Hepatic stellate cell (primary cell): ENCODE results near the gene SERPINA12.
"Not testable (repeated sequence)": the region's sequence is repeated elsewhere in the genome, so short reads cannot be mapped to it uniquely, and the experiment has no call there.

Experiments
- DNase-seq: peaks from one replicate; pipeline ENCODE4 v3.0.0; 2011; ENCODE audit warnings: low spot score

Gene SERPINA12

DNA sequence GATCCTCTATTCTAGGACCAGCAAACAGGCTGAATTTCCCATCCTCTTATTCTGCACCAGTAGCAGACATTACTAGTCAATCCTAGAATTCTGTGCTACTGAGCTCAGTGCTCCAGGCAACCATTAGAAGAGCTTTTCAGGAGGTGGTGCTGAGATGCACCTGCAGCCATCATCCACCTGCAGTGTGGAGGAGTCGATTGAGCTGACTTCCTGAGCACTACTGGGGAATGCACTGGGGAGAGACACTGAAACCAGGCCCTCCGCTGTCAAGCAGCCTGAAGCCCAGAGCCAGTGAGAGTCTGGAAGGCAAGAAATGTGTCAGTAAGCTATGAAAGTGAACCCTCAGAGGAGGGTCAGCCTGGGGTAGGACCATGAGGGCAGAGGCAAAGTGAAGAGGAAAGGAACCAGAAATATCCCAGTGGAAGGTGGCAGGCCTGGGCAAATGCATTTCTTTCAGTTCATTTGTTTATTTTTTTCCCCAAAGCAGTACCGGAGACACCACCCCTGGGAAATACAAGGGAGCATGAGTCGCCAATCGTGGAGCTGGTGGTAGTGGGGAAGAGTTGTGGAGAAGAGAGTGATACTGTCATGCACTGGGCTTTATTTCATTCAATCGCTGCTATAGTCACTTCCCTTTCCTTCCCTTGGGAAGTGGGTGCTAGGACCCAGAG lies 28.9 kb upstream of the SERPINA12 start:
- no peak for DNase-seq

DNA sequence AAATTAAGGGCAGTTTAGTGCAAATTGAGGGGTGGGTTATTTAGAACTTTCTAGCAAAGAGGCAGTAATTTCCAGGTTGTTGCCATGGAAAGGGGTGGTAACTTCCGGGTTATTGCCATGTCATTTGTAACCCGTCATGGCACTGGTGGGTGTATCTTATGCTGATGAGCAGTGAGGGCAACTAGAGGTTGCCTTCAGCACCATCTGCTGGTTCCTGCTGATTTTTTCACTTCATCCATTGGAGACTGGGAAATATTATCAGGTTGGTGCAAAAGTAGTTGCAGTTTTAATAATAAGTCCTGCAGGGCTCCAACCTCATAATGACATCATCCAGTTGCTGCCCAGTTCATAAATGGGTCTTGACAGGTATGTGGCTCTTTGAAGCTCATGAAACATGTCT lies 27.6 kb upstream of the SERPINA12 start:
- no peak for DNase-seq

DNA sequence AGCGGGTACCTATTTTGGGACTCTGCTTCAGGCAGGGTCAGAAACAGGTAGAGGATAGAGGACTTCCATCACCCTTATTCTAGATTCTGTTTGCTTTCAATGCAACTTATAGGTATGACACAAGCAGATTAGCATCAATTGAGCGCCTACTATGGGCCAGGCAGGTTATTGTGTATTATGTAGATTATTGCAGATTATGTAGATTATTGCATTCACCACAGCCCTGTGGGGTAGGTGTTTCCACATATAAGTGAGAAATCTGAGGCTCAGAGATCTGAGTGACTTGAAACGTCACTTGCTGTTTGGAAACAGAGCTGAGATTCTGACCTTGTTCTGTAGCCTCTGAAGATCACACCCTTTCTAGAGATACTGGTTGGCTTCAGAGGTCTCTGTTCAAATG lies 26.2 kb upstream of the SERPINA12 start:
- DNase-seq, result no peak

DNA sequence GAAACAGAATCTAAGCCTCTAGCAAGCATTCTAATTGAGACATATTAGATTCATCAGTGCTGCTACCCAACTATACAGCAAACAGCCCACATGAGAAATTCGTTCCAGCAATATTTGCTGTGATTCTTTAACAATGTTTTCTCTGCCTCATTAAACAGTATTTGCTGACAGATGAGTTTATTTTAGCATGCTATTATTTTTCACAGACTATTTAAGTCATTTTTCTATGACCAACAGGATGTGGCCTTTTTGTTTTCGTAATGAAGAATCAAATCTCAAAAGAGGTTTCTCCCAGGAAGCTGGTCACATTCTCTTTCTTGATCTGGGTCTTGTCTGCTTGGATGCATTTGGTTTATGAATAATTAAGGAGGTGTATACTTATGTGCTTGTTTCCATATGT lies 23.2 kb upstream of the SERPINA12 start:
- DNase-seq, result no peak

DNA sequence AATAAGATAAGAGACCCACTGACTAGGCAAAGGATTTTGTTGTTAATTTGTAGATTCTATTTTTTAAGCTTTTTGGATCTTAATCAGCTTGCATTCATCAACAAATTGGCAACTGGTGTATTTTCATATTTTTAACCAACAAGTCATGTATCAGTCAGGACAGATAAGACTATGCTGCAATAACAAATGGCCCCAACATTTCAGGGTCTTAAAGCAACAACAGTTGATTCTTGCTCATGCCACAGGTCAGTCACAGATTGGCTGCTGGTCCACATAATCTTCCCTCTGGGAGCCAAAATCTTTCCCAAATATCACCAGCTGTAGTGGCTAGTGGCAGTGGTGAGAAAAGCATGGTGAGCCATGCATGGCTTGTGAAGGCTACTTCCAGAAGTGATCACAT lies 21.9 kb upstream of the SERPINA12 start:
- no peak for DNase-seq

DNA sequence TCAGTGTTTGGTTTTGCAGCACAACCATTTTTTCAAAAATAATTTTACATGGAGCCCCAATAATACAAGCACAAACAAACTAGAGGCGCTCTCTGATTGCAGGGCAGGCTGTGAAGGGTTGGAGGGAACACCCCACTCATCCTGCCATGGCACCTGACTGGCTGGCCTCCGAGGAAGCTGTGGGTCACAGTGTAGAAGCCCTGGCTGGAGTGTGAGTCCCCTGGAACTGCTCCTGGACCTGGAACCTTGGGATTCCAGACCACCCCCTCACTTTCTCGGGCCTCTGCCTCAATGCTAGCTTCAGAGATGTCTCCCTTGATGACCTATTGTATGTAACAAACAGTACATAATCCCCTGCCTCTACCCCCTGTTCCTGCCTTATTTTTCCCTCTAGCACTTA lies 14.8 kb upstream of the SERPINA12 start:
- no peak for DNase-seq

DNA sequence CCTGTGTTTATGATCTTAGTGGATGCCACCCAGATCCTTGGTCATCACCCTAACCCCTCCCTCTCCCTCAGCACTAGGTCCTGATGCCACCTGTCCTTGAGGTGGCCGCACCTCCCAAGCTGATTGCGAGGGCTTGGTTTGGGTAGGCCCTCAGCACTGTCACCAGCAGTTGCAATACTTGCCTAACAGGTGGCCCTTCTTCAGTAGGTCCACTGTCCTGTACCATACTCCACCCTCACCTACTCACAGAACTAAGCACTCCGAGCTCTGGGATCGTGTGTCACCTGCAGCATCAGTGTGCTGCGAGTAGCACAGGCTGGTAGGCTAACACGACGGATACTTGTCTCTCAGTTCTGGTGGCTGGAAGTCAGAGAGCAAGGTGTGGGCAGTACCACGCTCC lies 14.0 kb upstream of the SERPINA12 start:
- no peak for DNase-seq

DNA sequence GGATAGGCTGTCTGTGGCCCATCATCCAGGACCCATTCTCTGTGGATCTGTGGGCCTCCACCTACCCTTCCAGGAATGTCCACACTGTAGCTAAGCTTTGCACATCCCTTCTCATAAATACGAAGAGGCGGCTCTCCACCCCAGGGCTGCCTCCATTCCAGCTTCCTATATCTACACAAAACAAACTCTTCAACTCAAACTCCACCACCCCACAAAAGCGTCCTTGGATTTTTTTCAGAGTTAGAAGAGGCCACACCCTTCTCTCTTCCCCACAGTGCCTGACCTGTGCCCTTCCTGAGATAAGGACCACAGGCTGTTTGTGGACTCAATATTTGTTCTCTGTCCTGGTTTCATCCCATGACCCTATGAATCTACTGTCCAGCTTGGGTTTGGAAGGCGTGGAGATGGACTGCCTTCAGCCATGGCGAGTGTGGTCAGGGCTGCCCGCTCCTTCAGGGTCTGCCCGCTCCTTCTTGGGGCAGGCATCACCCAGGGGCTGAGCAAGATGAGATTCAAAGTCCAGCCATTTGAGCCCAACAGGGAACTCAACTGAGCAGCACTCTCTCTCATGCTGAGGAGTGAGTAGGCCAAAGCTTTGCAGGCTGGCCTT lies 13.0 kb upstream of the SERPINA12 start:
- DNase-seq, result no peak

DNA sequence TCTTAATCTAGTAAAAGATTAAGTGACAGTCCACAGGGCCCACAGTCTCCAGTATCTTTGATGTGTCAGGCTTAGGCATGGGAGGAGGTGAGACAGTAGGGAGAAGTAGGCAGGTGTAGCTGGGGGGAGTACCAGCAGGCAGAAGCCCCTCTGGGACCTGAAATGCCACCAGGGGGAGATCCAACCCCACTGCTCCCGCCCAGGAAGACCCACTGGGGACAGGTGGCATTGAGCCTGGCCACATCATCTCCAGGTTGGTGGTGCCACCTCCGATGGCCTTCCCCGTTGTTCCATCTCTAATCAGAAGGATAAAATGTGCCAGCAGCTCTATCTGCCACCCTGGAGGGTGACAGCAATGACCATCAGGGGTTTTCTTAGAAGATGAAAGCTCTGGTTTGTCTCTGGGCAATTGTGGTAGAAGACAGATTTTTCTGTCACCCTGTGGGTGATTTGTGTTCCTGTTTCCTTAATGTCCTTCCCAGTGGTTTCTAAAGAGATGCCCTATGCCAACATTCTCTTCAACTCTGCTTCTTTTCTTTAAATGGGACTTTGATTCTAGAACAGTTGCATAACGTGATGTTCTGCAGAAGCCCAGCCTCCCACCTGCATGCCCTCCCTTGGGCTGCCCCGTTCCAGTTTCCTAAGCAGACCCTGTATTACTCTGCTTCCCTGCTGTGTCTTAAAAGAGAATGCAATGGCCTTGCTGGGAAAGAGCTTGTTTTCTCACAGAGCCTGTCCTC lies 12.3 kb upstream of the SERPINA12 start:
- DNase-seq, result no peak

DNA sequence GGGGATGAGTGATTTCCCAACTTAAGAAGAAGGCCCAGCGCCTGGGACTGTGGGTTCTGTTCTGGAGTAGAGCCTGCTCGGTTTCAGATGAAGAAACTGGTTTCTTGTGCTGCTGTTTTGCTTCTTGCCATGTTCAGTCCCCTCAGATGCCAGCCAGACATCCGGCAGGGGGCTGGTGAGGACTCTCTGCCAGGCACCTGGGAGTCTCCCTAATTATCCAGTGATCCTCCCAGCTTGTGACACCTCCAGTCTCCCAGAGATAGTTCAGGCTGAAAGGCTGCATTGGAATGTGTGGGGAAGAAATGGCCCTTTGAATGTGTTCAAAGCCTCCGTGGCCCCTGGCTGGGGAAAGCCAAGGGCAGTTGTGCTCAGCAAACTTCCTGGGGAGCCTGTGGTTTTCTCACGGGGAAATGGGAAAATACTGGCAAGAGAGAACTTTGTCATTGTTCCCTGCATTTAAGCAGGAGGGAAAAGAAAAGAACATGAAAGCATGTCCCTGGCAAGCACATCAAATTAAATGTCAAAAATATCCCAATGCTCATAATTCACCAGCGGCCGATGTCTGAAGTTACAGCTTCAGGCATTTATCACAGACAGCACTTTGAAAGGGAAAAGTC lies 8.5 kb upstream of the SERPINA12 start:
- DNase-seq, result no peak

DNA sequence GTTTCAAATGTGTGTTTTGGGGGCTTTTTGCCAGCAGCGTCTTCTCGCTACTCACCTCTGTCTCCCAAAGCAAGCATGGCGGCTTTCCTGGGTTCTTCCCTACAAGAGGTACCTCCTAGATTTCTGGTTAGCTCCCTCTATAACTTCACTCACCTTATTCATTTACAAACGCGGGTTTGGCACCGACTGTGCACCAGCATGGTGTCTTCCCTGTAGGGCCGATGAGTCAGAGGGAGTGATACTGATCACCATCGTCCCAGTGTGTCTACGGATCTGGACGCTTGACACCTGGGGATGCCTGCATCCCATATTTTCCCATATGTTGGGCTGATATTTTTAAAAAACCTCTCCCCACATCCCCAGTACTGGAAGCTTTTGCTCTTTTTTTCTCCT lies 8.0 kb upstream of the SERPINA12 start:
- DNase-seq, result no peak

DNA sequence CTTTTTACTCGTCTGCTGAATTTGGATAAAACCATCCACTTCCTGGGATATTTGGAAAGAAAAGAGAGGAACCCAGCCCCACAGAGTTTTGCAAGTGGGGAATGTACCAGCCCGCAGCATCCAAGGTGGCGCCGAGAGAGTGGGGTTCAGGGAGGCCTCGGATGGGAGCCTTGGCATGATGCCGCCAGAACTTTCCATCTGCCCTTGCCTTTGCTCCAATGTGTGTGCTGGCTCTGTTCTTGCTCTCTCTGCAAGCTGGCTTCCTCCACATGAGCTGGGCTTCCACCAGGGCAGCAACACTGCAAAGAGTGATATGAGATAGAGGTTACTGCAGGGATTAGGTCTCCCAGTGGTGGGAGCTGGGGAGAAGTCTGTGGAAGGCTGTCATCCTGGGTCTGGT lies 6.6 kb upstream of the SERPINA12 start:
- no peak for DNase-seq

DNA sequence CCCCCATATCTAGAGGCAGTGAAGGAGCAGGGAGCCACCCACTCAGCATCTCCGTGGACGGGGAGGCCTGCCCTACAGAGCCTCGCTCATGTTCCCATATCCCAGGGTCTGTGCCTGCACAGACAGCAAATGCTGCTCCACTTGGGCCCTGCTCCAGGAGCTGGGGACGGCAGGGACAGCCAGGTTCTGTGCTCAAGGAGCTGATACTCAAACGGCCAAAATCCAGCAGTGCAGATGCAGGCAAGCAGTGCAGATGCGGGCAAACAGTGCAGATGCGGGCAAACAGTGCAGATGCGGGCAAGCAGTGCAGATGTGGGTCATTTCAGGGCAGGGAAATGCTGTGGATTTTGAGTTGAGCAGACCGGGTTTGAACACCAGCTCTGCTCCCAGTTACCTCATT lies 6.2 kb upstream of the SERPINA12 start:
- DNase-seq, result no peak

DNA sequence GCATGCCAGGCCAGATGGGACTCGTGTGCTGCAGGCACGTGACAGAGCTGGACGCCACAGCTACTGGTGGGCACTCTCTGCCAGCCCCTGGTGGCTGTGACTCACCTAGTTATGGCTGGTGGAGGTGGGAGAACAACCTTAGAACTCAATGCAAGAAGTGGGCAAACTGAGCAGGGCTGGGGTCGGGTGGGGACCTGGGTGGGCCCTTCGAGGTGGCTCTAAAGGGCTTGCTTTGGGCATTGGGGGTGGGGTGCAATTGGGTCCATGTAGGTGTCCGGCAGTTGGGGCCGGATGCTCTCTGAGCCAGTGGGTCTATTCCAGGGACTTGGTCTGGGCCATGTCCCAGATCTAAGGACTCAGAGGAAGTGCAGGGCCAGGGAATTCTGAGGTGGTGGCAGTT lies 5.1 kb upstream of the SERPINA12 start:
- no peak for DNase-seq

DNA sequence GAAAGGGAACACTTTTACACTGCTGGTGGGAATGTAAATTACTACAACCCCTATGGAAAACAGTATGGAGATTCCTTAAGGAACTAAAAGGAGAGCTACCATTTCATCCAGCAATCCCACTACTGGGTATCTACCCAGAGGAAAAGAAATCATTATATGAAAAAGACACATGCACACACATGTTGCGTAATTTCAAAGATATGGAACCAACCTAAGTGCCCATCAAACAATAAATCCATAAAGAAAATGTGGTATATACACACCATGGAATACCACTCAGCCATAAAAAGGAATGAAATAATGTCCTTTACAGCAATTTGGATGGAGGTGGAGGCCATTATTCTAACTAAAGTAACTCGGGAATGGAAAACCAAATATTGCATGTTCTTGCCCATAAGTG lies 1.2 kb upstream of the SERPINA12 start:
- DNase-seq, result not testable (repeated sequence)

DNA sequence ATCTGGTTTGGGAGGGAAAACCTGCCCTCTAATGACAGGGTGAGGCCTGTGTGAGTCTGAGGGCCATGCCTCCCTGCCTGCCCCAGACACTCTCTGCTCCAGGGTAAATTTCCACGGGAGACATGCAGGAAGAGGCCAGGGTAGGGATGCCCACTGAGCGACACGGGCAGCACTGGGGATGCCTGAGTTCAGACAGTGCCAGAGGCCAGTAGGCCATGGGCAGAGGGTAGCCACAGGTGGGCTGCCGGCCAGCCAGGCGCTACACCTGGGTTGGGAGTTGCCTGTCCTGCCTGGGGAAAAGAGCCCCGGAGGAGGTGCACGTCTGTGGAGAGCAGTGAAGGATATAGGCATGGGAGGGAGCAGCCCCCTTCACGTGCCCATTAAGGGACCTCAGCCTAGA lies 3.6 kb downstream of the SERPINA12 start:
- DNase-seq, result no peak

DNA sequence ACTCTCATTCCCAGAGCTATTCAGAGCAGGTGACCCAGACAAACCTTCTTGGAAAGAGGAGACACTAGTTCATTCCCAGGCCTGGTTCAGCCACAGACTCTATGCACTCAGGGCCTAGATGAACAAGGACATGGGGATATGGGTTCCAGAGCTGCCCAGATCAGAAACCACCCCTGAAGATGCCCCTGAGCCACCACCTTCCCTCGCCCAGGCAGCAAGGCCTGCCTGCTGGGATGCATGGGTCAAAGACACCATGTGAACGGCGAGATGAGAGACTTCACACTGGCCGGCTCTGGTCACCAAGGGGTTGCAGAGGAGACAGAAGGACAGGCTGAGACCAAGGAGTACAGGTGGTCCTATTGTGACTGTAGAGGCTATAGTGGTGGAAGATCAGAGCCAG lies 4.1 kb downstream of the SERPINA12 start:
- no peak for DNase-seq

DNA sequence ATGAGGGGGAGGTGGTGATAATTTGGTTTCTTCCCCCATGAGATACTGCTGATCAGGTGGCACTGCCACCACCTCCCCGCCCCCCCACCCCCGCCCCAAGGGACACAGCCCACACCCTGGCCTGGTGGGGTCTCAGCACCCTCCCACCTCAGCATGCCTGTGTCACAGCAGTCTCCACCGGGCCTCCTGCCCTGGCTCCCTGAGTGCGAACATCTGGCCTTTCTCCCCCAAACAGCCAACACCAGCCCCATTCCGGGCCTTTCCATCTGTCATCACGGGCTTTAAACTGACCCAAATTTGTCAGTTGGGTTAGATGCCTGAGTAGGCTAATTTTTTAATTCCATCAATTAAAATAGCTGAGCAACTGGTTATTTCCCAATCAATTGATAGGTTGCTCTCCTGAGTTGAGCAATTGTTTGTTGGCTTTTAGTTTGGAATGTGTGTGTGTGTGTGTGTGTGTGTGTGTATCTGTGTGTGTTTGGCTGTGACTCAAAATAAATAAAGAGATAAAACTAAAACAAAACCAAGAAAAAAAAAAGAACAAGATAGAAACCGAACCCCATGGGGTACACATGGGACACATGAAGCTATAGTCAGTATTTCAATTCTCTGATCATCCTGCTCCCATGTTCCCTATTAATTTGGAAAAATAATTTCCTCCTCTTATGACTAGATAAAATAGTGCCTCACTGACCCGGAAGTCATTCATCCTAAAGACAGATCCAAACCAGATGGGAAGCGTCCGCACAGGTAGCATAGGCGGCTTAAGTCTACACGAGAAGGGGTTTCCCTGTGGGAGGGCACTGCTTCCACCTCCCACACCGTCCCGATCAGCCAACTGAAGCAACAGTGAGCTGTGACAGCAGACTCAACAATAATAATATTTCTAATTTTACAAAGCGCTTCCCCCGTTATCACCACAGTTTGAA lies 7.4 kb downstream of the SERPINA12 start:
- DNase-seq, result no peak

DNA sequence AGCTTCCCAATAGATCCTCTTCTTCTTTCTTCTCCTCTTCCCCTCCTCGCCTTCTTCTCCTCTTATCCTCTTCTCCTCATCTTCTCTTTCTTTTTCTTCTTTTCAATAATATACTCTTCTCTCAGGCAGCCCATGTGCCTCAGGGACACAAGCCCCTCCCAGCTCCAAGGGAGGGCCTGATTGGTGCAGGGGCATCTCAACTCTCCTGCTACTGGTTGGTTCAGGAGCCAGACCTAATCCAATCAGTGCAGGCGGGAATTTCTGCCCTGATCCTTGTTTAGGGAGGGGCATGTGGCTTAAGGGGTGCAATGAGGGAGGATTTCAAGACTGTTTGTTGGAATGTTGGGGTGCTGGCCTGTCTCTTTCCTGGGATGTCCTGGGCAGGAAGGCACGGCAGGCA lies 9.0 kb downstream of the SERPINA12 start:
- DNase-seq, result no peak

DNA sequence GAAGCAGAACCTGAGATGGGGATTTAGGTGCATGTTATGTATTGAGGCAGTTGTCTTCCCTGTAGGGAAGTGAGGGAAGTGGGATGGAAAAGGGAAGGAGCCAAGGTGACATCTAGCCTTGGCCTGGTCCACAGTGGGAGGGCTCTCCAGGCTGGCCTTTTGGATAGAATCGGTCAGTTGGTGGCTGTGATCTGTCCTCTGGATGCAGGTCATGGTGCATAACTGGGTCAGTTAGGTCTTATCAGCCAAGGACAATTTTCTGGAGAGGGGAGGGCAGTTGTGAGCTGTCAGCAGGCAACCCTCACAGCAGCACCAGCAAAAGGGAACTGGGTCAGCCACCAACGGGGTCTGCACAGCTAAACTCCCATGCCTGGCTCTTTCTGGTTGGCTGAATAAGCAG lies 9.6 kb downstream of the SERPINA12 start:
- DNase-seq, result no peak

DNA sequence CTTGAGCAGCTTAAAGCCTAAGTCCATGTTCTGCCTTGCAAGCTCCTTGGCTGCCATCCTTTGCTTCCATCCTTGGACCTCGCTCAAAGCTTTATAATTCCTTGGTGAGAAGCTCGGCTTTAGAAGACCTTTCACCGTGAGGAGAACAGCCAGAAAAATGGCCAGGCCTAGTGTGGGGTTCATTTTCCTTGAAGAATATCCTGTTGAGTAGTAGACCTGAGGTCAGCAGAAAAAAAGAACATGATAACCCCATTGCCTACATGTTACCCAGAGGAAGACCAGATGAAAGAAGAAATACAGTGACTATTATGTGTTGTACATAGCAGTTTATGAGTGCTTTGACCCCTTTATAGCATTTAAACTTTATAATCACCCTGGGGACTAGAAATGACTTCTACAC lies 11.1 kb downstream of the SERPINA12 start:
- DNase-seq, result no peak

DNA sequence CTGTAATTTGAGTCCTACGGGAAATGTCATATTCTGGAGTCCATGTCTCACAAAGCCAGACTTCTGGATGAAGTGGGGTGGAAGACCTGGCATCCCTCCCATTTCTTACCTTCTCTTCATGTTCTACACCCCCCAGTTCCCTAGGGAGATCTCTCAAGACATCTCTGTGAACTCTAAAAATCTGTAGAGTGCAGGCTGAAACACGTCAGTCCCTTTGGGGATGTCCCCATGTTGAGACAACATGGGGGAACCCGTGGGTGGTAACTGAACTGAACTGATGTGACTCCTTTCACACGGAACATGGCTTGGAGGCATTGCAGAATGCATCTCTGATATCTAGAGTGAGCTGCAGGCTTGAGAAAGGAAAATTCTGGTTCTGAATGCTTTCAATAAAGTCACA lies 15.2 kb downstream of the SERPINA12 start:
- DNase-seq, result no peak
